B cell (primary cell): Measurements from ENCODE around the gene ZNRD2. TPM values are rescaled to one million over a fixed set of nuclear protein-coding genes. Genes with fewer than 3 reads are reported as not detected.

Source experiments
- ATAC-seq: fragments of 200-7000 bp; cut with Tn5 transposase; one replicate; pipeline ENCODE4 v1.10.0; 2021; ENCODE audit warnings: low read depth, mild to moderate bottlenecking, moderate number of reproducible peaks, moderate library complexity
- CTCF ChIA-PET: fragments of 350-600 bp; sonication (Branson Sonifier 250); formaldehyde crosslinking; loops from one replicate; lab custom pipeline; 2021; ENCODE audit warnings: antibody characterized with exemption, inconsistent platforms; lab: Charles Lee
- POLR2A ChIA-PET: fragments of 350-600 bp; sonication (Branson Sonifier 250); formaldehyde crosslinking; loops from one replicate; lab custom pipeline; 2021; ENCODE audit warnings: antibody characterized with exemption; lab: Charles Lee
- DNase-seq: peaks from one replicate; pipeline ENCODE4 v3.0.0; 2013
- H2AFZ ChIP-seq: 2 replicates; pipeline ENCODE4 v1.6.1; 2012; ENCODE audit warnings: mild to moderate bottlenecking, low read depth, low read length; ENCODE audit not compliant: insufficient read depth, poor library complexity, severe bottlenecking
- H3K27ac ChIP-seq, 2 donors: 1 replicate in 1 of 2; 2 replicates in 1 of 2; pipeline ENCODE4 v1.5.1; 2012 to 2013; ENCODE audit warnings: low read length in 2 of 2, mild to moderate bottlenecking in 2 of 2, moderate library complexity in 1 of 2
- H3K27me3 ChIP-seq, 4 experiments: fragments of 200-600 bp in 1 of 4; sonication (generic) in 1 of 4; replicated peaks in 1 of 4; 1 replicate in 2 of 4; 2 replicates in 2 of 4; pipeline versions ENCODE4 v1.6.1 to v1.7.0; 2013 to 2016; ENCODE audit warnings: low read length in 3 of 4, mild to moderate bottlenecking in 2 of 4, mixed read lengths in 1 of 4, moderate library complexity in 1 of 4; ENCODE audit not compliant: insufficient read depth in 4 of 4, control insufficient read depth in 3 of 4; ENCODE audit errors: control extremely low read depth in 1 of 4
- H3K36me3 ChIP-seq, 2 experiments: replicated peaks in 1 of 2; 1 replicate in 1 of 2; 2 replicates in 1 of 2; pipeline versions ENCODE4 v1.6.1 to v1.7.1; 2013; ENCODE audit warnings: low read length in 1 of 2; ENCODE audit not compliant: insufficient read depth in 2 of 2, control insufficient read depth in 1 of 2; ENCODE audit errors: control extremely low read depth in 1 of 2, extremely low read depth in 1 of 2
- H3K4me1 ChIP-seq, 2 donors: fragments of 200-600 bp in 1 of 2; sonication (generic) in 1 of 2; 1 replicate in 1 of 2; 2 replicates in 1 of 2; pipeline versions ENCODE4 v1.5.1 to v1.6.1; 2013 to 2017; ENCODE audit warnings: low read length in 2 of 2; ENCODE audit not compliant: control insufficient read depth in 2 of 2, insufficient read depth in 2 of 2
- H3K4me2 ChIP-seq: replicated peaks from 2 replicates; pipeline ENCODE3; 2012; ENCODE audit warnings: mild to moderate bottlenecking, low read depth, low read length; ENCODE audit not compliant: poor library complexity, severe bottlenecking
- H3K4me3 ChIP-seq, 5 experiments: fragments of 200-600 bp in 1 of 5; sonication (generic) in 1 of 5; 1 replicate in 3 of 5; 2 replicates in 2 of 5; pipeline versions ENCODE4 v1.5.1 to v1.7.0; 2011 to 2016; ENCODE audit warnings: low read length in 4 of 5, mild to moderate bottlenecking in 4 of 5, low read depth in 2 of 5, control low read depth in 1 of 5, moderate library complexity in 1 of 5; ENCODE audit not compliant: insufficient read depth in 1 of 5; ENCODE audit errors: control extremely low read depth in 1 of 5, extremely low read depth in 1 of 5
- H3K79me2 ChIP-seq: fragments of 200-600 bp; sonication (generic); one replicate; pipeline ENCODE4 v1.6.0; 2016; ENCODE audit warnings: low read length; ENCODE audit not compliant: control insufficient read depth, insufficient read depth
- H3K9ac ChIP-seq: fragments of 200-600 bp; sonication (generic); 2 replicates; pipeline ENCODE4 v1.6.1; 2017; ENCODE audit warnings: mild to moderate bottlenecking, low read length, moderate library complexity
- H3K9me3 ChIP-seq, 3 donors: one replicate each; pipeline versions ENCODE4 v1.6.1 to v1.7.1; 2013; ENCODE audit warnings: low read length in 2 of 3; ENCODE audit not compliant: control insufficient read depth in 2 of 3, insufficient read depth in 1 of 3; ENCODE audit errors: control extremely low read depth in 1 of 3
- H4K20me1 ChIP-seq: 2 replicates; pipeline ENCODE4 v1.6.0; 2012; ENCODE audit warnings: mild to moderate bottlenecking, low read length; ENCODE audit not compliant: insufficient read depth, control insufficient read depth, poor library complexity, severe bottlenecking
- H3K27ac Mint-ChIP-seq: one replicate; pipeline ENCODE4 v1.8.0; 2021; ENCODE audit warnings: mixed read lengths
- H3K27me3 Mint-ChIP-seq: one replicate; pipeline ENCODE4 v1.8.0; 2021; ENCODE audit warnings: mixed read lengths
- H3K4me1 Mint-ChIP-seq: one replicate; pipeline ENCODE4 v1.8.0; 2021; ENCODE audit warnings: mixed read lengths
- H3K4me3 Mint-ChIP-seq: one replicate; pipeline ENCODE4 v1.8.0; 2021; ENCODE audit warnings: mixed read lengths
- H3K9me3 Mint-ChIP-seq: one replicate; pipeline ENCODE4 v1.8.0; 2022; ENCODE audit warnings: mixed read lengths; ENCODE audit not compliant: insufficient read depth
- EZH2 ChIP-seq: IDR thresholded peaks from 2 replicates; pipeline ENCODE4 v1.6.1; 2012; ENCODE audit warnings: borderline replicate concordance, low read depth, mild to moderate bottlenecking, moderate library complexity, low read length; ENCODE audit not compliant: insufficient read depth, poor library complexity, severe bottlenecking
- WGBS: methylation state at CpG from one replicate; pipeline ENCODE4 v1.1.5; 2013; ENCODE audit warnings: missing lambda C conversion rate; ENCODE audit not compliant: insufficient coverage; 5-methylcytosine and 5-hydroxymethylcytosine counted together
- intact Hi-C: fragments of 100-400 bp; cut with micrococcal nuclease; formaldehyde crosslinking; loops from one replicate; pipeline ENCODE4 v1.10.0; 2022
- polyA plus RNA-seq: library from polyadenylated mRNA; depleted of rRNA; stranded (reverse); fragments of >200 nt; gene quantifications from 2 replicates; pipeline ENCODE4 v1.2.3, GENCODE V29; 2012
- total RNA-seq, 2 donors: library from RNA; stranded (reverse); fragments of 120-200 nt in 1 of 2; gene quantifications; 1 replicate in 1 of 2; 2 replicates in 1 of 2; pipeline versions ENCODE4 v1.2.3 to v1.2.4, GENCODE V29; 2013 to 2022
- TF ChIP-seq, protein P1 (sequence below): fragments of 200-600 bp; IDR thresholded peaks from one replicate; pipeline ENCODE4 v1.8.0; 2022; ENCODE audit warnings: antibody characterized with exemption, mild to moderate bottlenecking

Gene ZNRD2
- total and polyA plus RNA-seq, 2 donors (not counting 1 experiment from before 2014, with no cell fraction given): 22.1 to 112 TPM

DNA sequence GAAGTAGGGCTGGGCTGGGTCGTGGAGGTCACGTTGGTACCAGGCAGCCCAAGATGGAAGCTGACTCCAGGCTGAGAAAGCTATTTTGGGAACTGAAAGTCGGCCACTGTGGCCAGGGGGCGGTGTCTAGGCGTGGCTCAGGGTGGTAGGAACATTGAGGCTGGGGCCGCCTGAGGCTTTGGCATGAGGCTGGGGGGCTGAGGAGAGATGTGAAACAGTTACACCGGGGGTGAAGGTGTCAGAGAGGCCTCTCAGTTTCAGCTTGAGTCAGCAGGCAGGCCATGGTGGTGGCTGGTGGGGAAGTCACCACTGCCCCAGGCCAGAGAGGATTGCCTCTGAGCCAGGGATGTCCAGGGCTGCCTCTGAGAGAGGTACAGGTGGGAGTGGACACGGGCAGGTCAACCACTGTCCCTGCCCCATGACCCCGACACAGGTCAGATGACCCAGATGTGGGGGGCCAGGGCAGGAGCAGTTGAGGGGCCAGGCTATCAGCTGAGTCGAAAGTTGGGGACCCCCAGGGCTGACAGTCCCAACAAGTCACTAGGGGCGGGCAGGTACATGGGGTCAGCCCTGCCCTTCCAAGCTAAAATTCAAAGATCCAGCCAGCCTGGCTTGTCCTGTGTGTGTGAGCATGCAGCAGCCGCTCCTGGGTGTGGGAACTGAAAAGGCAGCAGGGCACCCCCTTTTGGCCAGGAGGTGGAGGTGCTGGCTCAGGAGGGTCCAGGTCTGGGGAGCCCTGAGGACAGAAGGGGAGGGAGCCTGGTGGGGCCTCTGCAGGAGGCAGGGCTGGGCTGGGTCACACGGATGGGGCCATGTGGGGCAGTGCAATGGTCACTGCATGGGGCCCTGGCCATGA lies 18.1 kb downstream of the ZNRD2 start:
- Histone ChIP-seq H2AFZ (peak overlapping the region; percentile 68), H3K79me2 (no peaks in the 10 kb centered on the region)

More for the DNA sequence above, 18.1 kb downstream of the ZNRD2 start:
- Mint-ChIP-seq H3K4me1 (peaks cover 38% of the 10 kb centered on the region), H3K4me3 (peak overlapping the region; percentile 75), H3K9me3 (no peaks in the 10 kb centered on the region), H3K27me3 (no peaks in the 10 kb centered on the region), H3K27ac (peak overlapping the region; percentile 93)
- 13% methylated on average over 13 of the region's 13 CpGs for WGBS
- DNase-seq: peak; percentile 87
- TF ChIP-seq, protein P1, sequence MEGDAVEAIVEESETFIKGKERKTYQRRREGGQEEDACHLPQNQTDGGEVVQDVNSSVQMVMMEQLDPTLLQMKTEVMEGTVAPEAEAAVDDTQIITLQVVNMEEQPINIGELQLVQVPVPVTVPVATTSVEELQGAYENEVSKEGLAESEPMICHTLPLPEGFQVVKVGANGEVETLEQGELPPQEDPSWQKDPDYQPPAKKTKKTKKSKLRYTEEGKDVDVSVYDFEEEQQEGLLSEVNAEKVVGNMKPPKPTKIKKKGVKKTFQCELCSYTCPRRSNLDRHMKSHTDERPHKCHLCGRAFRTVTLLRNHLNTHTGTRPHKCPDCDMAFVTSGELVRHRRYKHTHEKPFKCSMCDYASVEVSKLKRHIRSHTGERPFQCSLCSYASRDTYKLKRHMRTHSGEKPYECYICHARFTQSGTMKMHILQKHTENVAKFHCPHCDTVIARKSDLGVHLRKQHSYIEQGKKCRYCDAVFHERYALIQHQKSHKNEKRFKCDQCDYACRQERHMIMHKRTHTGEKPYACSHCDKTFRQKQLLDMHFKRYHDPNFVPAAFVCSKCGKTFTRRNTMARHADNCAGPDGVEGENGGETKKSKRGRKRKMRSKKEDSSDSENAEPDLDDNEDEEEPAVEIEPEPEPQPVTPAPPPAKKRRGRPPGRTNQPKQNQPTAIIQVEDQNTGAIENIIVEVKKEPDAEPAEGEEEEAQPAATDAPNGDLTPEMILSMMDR: peak; percentile 83
- TF ChIP-seq EZH2: no peak
- intact Hi-C loops: loop anchor here (1.0 to 2.0 kb wide), 6 partner anchors 14 to 222 kb away; partner anchors contain the start of genes PCNX3 and ZNRD2
- Histone ChIP-seq H3K36me3 (peaks cover 0 to 48% of the 10 kb centered on the region in 2 experiments), H3K27me3 (no peaks in the 10 kb centered on the region), H4K20me1 (peaks cover 14% of the 10 kb centered on the region), H3K4me1 (peaks cover 27 to 41% of the 10 kb centered on the region in 2 donors), H3K4me3 (peak overlapping the region in 3 of 5 experiments; percentile 9 to 26 (median 13)), H3K9me3 (no peaks in the 10 kb centered on the region), H3K4me2 (peak overlapping the region; percentile 73), H3K9ac (peak overlapping the region; percentile 46), H3K27ac (peak overlapping the region; percentile 82 to 92)
- peak; percentile 76 for ATAC-seq
- CTCF ChIA-PET: interaction anchor here (0.6 to 9.7 kb wide), 29 partner anchors 11 to 313 kb away, joined by 3 to 144 read pairs (median 4); partner anchors contain the start of genes EHBP1L1, FAM89B, MAP3K11 and PCNX3
- POLR2A ChIA-PET: interaction anchor here (0.5 to 4.9 kb wide), 10 partner anchors 12 to 221 kb away, joined by 3 to 45 read pairs (median 5); partner anchors contain the start of genes EHBP1L1, FAM89B and ZNRD2
